ENCODE data around the gene SLC66A1. TPM values are rescaled to one million over a fixed set of nuclear protein-coding genes. Genes with fewer than 3 reads are reported as not detected.

Gene SLC66A1
- total and polyA plus RNA-seq, 9 of the 15 experiments (the other 6 are each of a cell fraction or from before 2014, with no cell fraction given), result 1.2 to 40.8 (median 18.6) TPM

DNA sequence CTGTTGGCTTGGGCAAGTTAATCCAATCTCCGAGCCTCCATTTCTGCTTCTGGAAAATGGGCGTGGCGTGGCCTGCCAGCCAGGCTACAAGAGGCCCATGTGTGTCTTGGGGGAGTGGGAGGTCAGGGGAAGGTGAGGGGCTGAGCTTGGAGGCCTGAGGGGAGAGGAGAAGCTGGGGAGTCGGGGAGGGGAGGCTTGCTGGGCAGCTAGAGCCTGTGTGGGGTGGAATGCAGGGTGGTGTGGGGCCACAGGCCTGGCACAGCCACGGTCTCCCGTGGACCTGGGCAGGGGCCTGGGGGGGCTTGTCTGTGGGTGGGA is 14.6 kb downstream of the SLC66A1 start:
- ATAC-seq (no peak), FAIRE-seq (no peak), DNase-seq (ENCODE audit: extremely low read depth in 1 of 4, low spot score in 3 of 4) (no peak)
- in situ Hi-C loops (cut with MboI), result no loop called here
- ChIA-PET CTCF (ENCODE audit: low intra/inter-chr PET ratio) (no interaction called here), POLR2A (interaction anchor here (0.6 to 1.0 kb wide), 2 partner anchors 11 to 978 kb away, joined by 3 read pairs; no protein-coding TSS in a partner anchor)
- WGBS (ENCODE audit: insufficient coverage, low coverage, missing lambda C conversion rate), result 98% methylated on average over 5 of the region's 6 CpGs
- peaks cover 16 to 46% of the 10 kb centered on the region in 2 experiments for H3K4me1 ChIP-seq (replicated peaks in 1 of 2; ENCODE audit: control insufficient read depth in 2 of 2, insufficient read depth in 2 of 2, low read length in 2 of 2)
- H4K20me1 ChIP-seq (replicated peaks; ENCODE audit: control insufficient read depth, insufficient read depth, low read length), result peaks cover 33% of the 10 kb centered on the region
- H3K9me3 ChIP-seq (replicated peaks; ENCODE audit: control insufficient read depth, insufficient read depth, low read depth, low read length), result no peaks in the 10 kb centered on the region
- H3K79me2 ChIP-seq (ENCODE audit: control insufficient read depth, insufficient read depth, low read length), result no peaks in the 10 kb centered on the region
- H2AFZ ChIP-seq (ENCODE audit: low read depth, low read length), result no peak overlapping the region
- peaks cover 20% of the 10 kb centered on the region for H3K9me1 ChIP-seq (ENCODE audit: control insufficient read depth, insufficient read depth, low read length)
- no TSS peak for BruUV-seq (replicated peaks)
- TF ChIP-seq RBFOX2 (IDR thresholded peaks at IDR 0.05; ENCODE audit: low read depth, low read length) (0 out of 2 replicates have a peak, but pooled peaks have one; percentile 35), ZNF76 (CRISPR knock-in tag; IDR thresholded peaks at IDR 0.05; ENCODE audit: borderline replicate concordance) (no peak), KLF6 (CRISPR knock-in tag; IDR thresholded peaks at IDR 0.05; ENCODE audit: borderline replicate concordance) (no peak), ILK (tag; IDR thresholded peaks at IDR 0.05; ENCODE audit: borderline replicate concordance, low read depth) (no peak), PYGO2 (tag; IDR thresholded peaks at IDR 0.05) (no peak), FOXA3 (CRISPR knock-in tag; conservative IDR thresholded peaks at IDR 0.05 in 1 of 2, IDR thresholded peaks at IDR 0.05 in 1 of 2) (no peak)
- TF ChIP-seq, protein P1, sequence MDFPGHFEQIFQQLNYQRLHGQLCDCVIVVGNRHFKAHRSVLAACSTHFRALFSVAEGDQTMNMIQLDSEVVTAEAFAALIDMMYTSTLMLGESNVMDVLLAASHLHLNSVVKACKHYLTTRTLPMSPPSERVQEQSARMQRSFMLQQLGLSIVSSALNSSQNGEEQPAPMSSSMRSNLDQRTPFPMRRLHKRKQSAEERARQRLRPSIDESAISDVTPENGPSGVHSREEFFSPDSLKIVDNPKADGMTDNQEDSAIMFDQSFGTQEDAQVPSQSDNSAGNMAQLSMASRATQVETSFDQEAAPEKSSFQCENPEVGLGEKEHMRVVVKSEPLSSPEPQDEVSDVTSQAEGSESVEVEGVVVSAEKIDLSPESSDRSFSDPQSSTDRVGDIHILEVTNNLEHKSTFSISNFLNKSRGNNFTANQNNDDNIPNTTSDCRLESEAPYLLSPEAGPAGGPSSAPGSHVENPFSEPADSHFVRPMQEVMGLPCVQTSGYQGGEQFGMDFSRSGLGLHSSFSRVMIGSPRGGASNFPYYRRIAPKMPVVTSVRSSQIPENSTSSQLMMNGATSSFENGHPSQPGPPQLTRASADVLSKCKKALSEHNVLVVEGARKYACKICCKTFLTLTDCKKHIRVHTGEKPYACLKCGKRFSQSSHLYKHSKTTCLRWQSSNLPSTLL (IDR thresholded peaks at IDR 0.05), result no peak
- TF ChIP-seq, protein P2, sequence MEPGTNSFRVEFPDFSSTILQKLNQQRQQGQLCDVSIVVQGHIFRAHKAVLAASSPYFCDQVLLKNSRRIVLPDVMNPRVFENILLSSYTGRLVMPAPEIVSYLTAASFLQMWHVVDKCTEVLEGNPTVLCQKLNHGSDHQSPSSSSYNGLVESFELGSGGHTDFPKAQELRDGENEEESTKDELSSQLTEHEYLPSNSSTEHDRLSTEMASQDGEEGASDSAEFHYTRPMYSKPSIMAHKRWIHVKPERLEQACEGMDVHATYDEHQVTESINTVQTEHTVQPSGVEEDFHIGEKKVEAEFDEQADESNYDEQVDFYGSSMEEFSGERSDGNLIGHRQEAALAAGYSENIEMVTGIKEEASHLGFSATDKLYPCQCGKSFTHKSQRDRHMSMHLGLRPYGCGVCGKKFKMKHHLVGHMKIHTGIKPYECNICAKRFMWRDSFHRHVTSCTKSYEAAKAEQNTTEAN (CRISPR knock-in tag; IDR thresholded peaks at IDR 0.05), result no peak
- H3K4me2 ChIP-seq (ENCODE audit: insufficient read depth, low read length), result no peak overlapping the region
- H3K4me3 ChIP-seq, result no peak overlapping the region
- no peak overlapping the region for H3K27ac ChIP-seq (ENCODE audit: extremely low read depth, low read depth, low read length)
- H3K9ac ChIP-seq (ENCODE audit: insufficient read depth in 1 of 2, low read depth in 2 of 2, low read length in 2 of 2), result peak overlapping the region in 1 of 2 experiments; percentile 46; a peak in 2 of 4 replicates
- intact Hi-C loops (cut with micrococcal nuclease), result no loop called here
- peaks cover 59% of the 10 kb centered on the region; the same call in 2 of the 3 replicates for H3K36me3 ChIP-seq (ENCODE audit: control insufficient read depth, insufficient read depth, low read length)
- no peaks in the 10 kb centered on the region for H3K27me3 ChIP-seq (ENCODE audit: control insufficient read depth in 2 of 2, insufficient read depth in 2 of 2, low read length in 2 of 2)

Measured in K562 (cell line).